Endothelial cell of umbilical vein (primary cell): ENCODE measurements around the gene PRR7. TPM values are rescaled to one million over a fixed set of nuclear protein-coding genes. Genes with fewer than 3 reads are reported as not detected.

Experiments used
- BruUV-seq: library from RNA; stranded (reverse); fragments of 400-500 nt; replicated peaks from 2 replicates; lab custom pipeline; 2021; lab: Mats Ljungman, UMichigan
- CTCF ChIA-PET: fragments of 300-600, 350-600 bp; sonication (Branson Sonifier 250); formaldehyde crosslinking; loops from one replicate; lab custom pipeline; 2021; ENCODE audit warnings: antibody characterized with exemption, inconsistent platforms; lab: Charles Lee
- POLR2A ChIA-PET: fragments of 300-600, 350-600 bp; sonication (Branson Sonifier 250); formaldehyde crosslinking; loops from one replicate; lab custom pipeline; 2021; ENCODE audit warnings: antibody characterized with exemption, inconsistent platforms; lab: Charles Lee
- DNase-seq: peaks from one replicate; pipeline ENCODE4 v3.0.0-alpha.2; 2011; ENCODE audit warnings: low read depth, low spot score
- FAIRE-seq: peaks from 2 replicates; lab custom pipeline; 2011; peaks lifted over from hg19 to GRCh38; lab: Jason Lieb, UNC
- H2AFZ ChIP-seq: 2 replicates; pipeline ENCODE4 v1.6.0; 2012; ENCODE audit warnings: low read depth, low read length, control low read depth, inconsistent platforms
- H3K27ac ChIP-seq: 2 replicates; pipeline ENCODE4 v1.5.1; 2011; ENCODE audit warnings: low read depth, mild to moderate bottlenecking, control low read depth, low read length, moderate library complexity; ENCODE audit not compliant: insufficient read depth
- H3K27me3 ChIP-seq, 2 experiments: 2 replicates each; pipeline versions ENCODE4 v1.6.0 to v1.6.1; 2011; ENCODE audit warnings: low read length in 2 of 2, mixed read lengths in 1 of 2; ENCODE audit not compliant: control insufficient read depth in 2 of 2, insufficient read depth in 2 of 2
- H3K36me3 ChIP-seq, 2 experiments: 2 replicates in 1 of 2; 3 replicates in 1 of 2; pipeline ENCODE4 v1.5.1; 2011; ENCODE audit warnings: low read length in 2 of 2, mild to moderate bottlenecking in 1 of 2, moderate library complexity in 1 of 2; ENCODE audit not compliant: control insufficient read depth in 2 of 2, insufficient read depth in 2 of 2; ENCODE audit errors: extremely low read depth in 1 of 2
- H3K4me1 ChIP-seq: 3 replicates; pipeline ENCODE4 v1.5.1; 2011; ENCODE audit warnings: mild to moderate bottlenecking, low read length; ENCODE audit not compliant: control insufficient read depth, insufficient read depth; ENCODE audit errors: extremely low read depth
- H3K4me2 ChIP-seq: 2 replicates; pipeline ENCODE4 v1.6.1; 2011; ENCODE audit warnings: low read length, control low read depth, mixed read lengths; ENCODE audit not compliant: insufficient read depth
- H3K4me3 ChIP-seq, 3 experiments: fragments of 200-600 bp in 1 of 3; sonication (generic), shearing (Covaris generic) in 1 of 3; replicated peaks in 1 of 3; 2 replicates each; pipeline ENCODE4 v1.5.1; 2011 to 2016; ENCODE audit warnings: control low read depth in 3 of 3, low read length in 3 of 3, mild to moderate bottlenecking in 2 of 3, inconsistent platforms in 1 of 3, low read depth in 1 of 3, moderate library complexity in 1 of 3; ENCODE audit not compliant: insufficient read depth in 1 of 3
- H3K79me2 ChIP-seq: 2 replicates; pipeline ENCODE4 v1.6.0; 2012; ENCODE audit warnings: low read length, inconsistent platforms; ENCODE audit not compliant: control insufficient read depth, insufficient read depth
- H3K9ac ChIP-seq: replicated peaks from 2 replicates; pipeline ENCODE3; 2011; ENCODE audit warnings: low read length, control low read depth; ENCODE audit not compliant: insufficient read depth; ENCODE audit errors: extremely low read depth
- H3K9me1 ChIP-seq: replicated peaks from 3 replicates; pipeline ENCODE4 v1.6.0; 2011; ENCODE audit warnings: mild to moderate bottlenecking, low read length; ENCODE audit not compliant: control insufficient read depth, insufficient read depth; ENCODE audit errors: extremely low read depth
- H3K9me3 ChIP-seq: replicated peaks from 2 replicates; pipeline ENCODE4 v1.5.1; 2012; ENCODE audit warnings: low read length, inconsistent platforms; ENCODE audit not compliant: control insufficient read depth, insufficient read depth
- H4K20me1 ChIP-seq: replicated peaks from 2 replicates; pipeline ENCODE3; 2011; ENCODE audit warnings: mild to moderate bottlenecking, low read length; ENCODE audit not compliant: control insufficient read depth, insufficient read depth; ENCODE audit errors: extremely low read depth
- CTCF ChIP-seq, 2 donors: IDR thresholded peaks; 1 replicate in 1 of 2; 2 replicates in 1 of 2; pipeline ENCODE4 v1.5.1; 2011; ENCODE audit warnings: low read length in 2 of 2, mild to moderate bottlenecking in 2 of 2, moderate library complexity in 2 of 2, control low read depth in 1 of 2, inconsistent platforms in 1 of 2, low read depth in 1 of 2; ENCODE audit not compliant: insufficient read depth in 1 of 2; ENCODE audit errors: extremely low read depth in 1 of 2
- EZH2 ChIP-seq: IDR thresholded peaks from 2 replicates; pipeline ENCODE4 v1.6.1; 2012; ENCODE audit warnings: borderline replicate concordance, low read depth, mild to moderate bottlenecking, moderate library complexity, low read length, inconsistent platforms; ENCODE audit not compliant: severe bottlenecking
- FOS ChIP-seq: IDR thresholded peaks from 2 replicates; pipeline ENCODE4 v1.6.1; 2011; ENCODE audit warnings: mild to moderate bottlenecking, low read length, moderate library complexity, borderline replicate concordance; ENCODE audit not compliant: insufficient read depth
- GATA2 ChIP-seq: IDR thresholded peaks from 2 replicates; pipeline ENCODE4 v1.7.0; 2011; ENCODE audit warnings: low read depth, mild to moderate bottlenecking, moderate library complexity, mixed read lengths, low read length; ENCODE audit not compliant: insufficient read length, insufficient read depth
- JUN ChIP-seq: IDR thresholded peaks from 2 replicates; pipeline ENCODE4 v1.6.1; 2011; ENCODE audit warnings: borderline replicate concordance, low read depth; ENCODE audit not compliant: insufficient read length, insufficient read depth
- MAX ChIP-seq: IDR thresholded peaks from 2 replicates; pipeline ENCODE4 v1.6.1; 2011; ENCODE audit not compliant: insufficient read depth, insufficient read length
- MYC ChIP-seq: IDR thresholded peaks from one replicate; pipeline ENCODE4 v1.6.1; 2011; ENCODE audit warnings: mild to moderate bottlenecking, low read depth, low read length
- POLR2A ChIP-seq: IDR thresholded peaks from 2 replicates; pipeline ENCODE4 v1.6.1; 2012; ENCODE audit warnings: low read depth, mild to moderate bottlenecking, control low read depth, low read length
- POLR2AphosphoS5 ChIP-seq: IDR thresholded peaks from 2 replicates; pipeline ENCODE4 v1.6.1; 2012; ENCODE audit warnings: low read depth, mild to moderate bottlenecking, control low read depth, low read length, moderate library complexity; ENCODE audit not compliant: insufficient read depth
- dilution Hi-C: fragments of 300-500 bp; cut with MboI; formaldehyde crosslinking; loops from one replicate; pipeline ENCODE4 v1.15.0; 2019; ENCODE audit warnings: low sequenced_read_pairs; ENCODE audit not compliant: extremely low pct_ligation_motif_present
- intact Hi-C: fragments of 100-400 bp; cut with micrococcal nuclease; formaldehyde crosslinking; loops from one replicate; pipeline ENCODE4 v1.10.0; 2022
- polyA plus RNA-seq, 4 experiments: library from polyadenylated mRNA; depleted of rRNA in 3 of 4; stranded (reverse) in 3 of 4; unstranded in 1 of 4; fragments of >200 nt; gene quantifications; 2 replicates each; pipeline versions ENCODE4 v1.2.1 to v1.2.3, GENCODE V29; 2011 to 2012; ENCODE audit warnings: missing spikeins in 1 of 4
- total RNA-seq: library from RNA; stranded (reverse); gene quantifications from 2 replicates; pipeline ENCODE4 v1.2.3, GENCODE V29; 2021

Gene PRR7
- total and polyA plus RNA-seq, 2 donors (not counting 3 experiments of a cell fraction or from before 2014, with no cell fraction given): 6.5 to 6.6 TPM

GRCh38 chr5:177486256-177486655 is 39.6 kb downstream of the PRR7 start:
- H3K4me2 ChIP-seq: no peak overlapping the region
- H3K27me3 ChIP-seq: no peaks in the 10 kb centered on the region
- ChIA-PET POLR2A (interaction anchor here (0.6 to 1.7 kb wide), 2 partner anchors 10 to 60 kb away, joined by 4 read pairs; partner anchors contain the start of gene GRK6), CTCF (interaction anchor here (0.9 to 1.2 kb wide), 2 partner anchors 9 to 96 kb away, joined by 3 read pairs; no protein-coding TSS in a partner anchor)
- no peak overlapping the region for H2AFZ ChIP-seq
- H4K20me1 ChIP-seq: no peaks in the 10 kb centered on the region
- no peak for FAIRE-seq
- dilution Hi-C loops (no loop called here), intact Hi-C loops (no loop called here)
- no peaks in the 10 kb centered on the region for H3K9me1 ChIP-seq
- H3K27ac ChIP-seq: no peak overlapping the region
- no peak for TF ChIP-seq EZH2
- TF ChIP-seq GATA2: no peak
- TF ChIP-seq FOS: no peak
- TF ChIP-seq POLR2A: no peak
- no peak for TF ChIP-seq JUN
- TF ChIP-seq CTCF (IDR thresholded peaks at IDR 0.05; ENCODE audit: extremely low read depth in 1 of 2, insufficient read depth in 1 of 2, low read depth in 1 of 2, low read length in 2 of 2): no peak
- TF ChIP-seq MAX: no peak
- no peak for TF ChIP-seq MYC
- TF ChIP-seq POLR2AphosphoS5: no peak
- DNase-seq: no peak
- no peak overlapping the region for H3K9ac ChIP-seq
- H3K9me3 ChIP-seq: no peaks in the 10 kb centered on the region
- H3K4me1 ChIP-seq: peaks cover 9% of the 10 kb centered on the region
- H3K36me3 ChIP-seq: peaks cover 21 to 63% of the 10 kb centered on the region in 2 experiments
- BruUV-seq: no TSS peak
- peaks cover 16% of the 10 kb centered on the region for H3K79me2 ChIP-seq
- no peak overlapping the region for H3K4me3 ChIP-seq
